MCF 10A (cell line): ENCODE measurements around the gene SULT4A1. TPM values are rescaled to one million over a fixed set of nuclear protein-coding genes. Genes with fewer than 3 reads are reported as not detected.
A peak's percentile ranks its signal among the peaks of the same experiment; 100 is the strongest.

Source experiments
- BruUV-seq: library from RNA; stranded (reverse); fragments of 400-500 nt; replicated peaks from 2 replicates; lab custom pipeline; 2021; lab: Mats Ljungman, UMichigan
- CTCF ChIA-PET: fragments of 300-600 bp; sonication (Branson Sonifier 250); formaldehyde crosslinking; extraction: SDS; loops from one replicate; lab custom pipeline; 2021; ENCODE audit warnings: antibody characterized with exemption, inconsistent platforms; lab: Yijun Ruan, JAX
- POLR2A ChIA-PET: fragments of 300-600, 350-650 bp; sonication (Branson Sonifier 250); formaldehyde crosslinking; extraction: SDS; loops from one replicate; lab custom pipeline; 2020; ENCODE audit warnings: antibody characterized with exemption, inconsistent platforms; lab: Yijun Ruan, JAX
- DNase-seq: peaks from one replicate; pipeline ENCODE4 v3.0.0-alpha.2; 2018; ENCODE audit not compliant: unreplicated experiment
- H3K27ac Mint-ChIP-seq: one replicate; pipeline ENCODE4 v1.8.0; 2022; ENCODE audit warnings: mild to moderate bottlenecking, low read depth, mixed read lengths; ENCODE audit not compliant: unreplicated experiment
- H3K27me3 Mint-ChIP-seq: one replicate; pipeline ENCODE4 v1.8.0; 2022; ENCODE audit warnings: mixed read lengths; ENCODE audit not compliant: insufficient read depth, unreplicated experiment
- H3K36me3 Mint-ChIP-seq: one replicate; pipeline ENCODE4 v1.8.0; 2022; ENCODE audit warnings: mild to moderate bottlenecking, moderate library complexity, mixed read lengths; ENCODE audit not compliant: insufficient read depth, unreplicated experiment
- H3K4me1 Mint-ChIP-seq: one replicate; pipeline ENCODE4 v1.8.0; 2022; ENCODE audit warnings: mixed read lengths; ENCODE audit not compliant: insufficient read depth, unreplicated experiment
- H3K4me3 Mint-ChIP-seq: one replicate; pipeline ENCODE4 v1.8.0; 2022; ENCODE audit warnings: mild to moderate bottlenecking, moderate library complexity, mixed read lengths; ENCODE audit not compliant: unreplicated experiment
- H3K9me3 Mint-ChIP-seq: one replicate; pipeline ENCODE4 v1.8.0; 2022; ENCODE audit warnings: mixed read lengths; ENCODE audit not compliant: unreplicated experiment
- intact Hi-C: fragments of 100-400 bp; cut with micrococcal nuclease; formaldehyde crosslinking; loops from 2 replicates; pipeline ENCODE4 v1.14.1; 2022
- total RNA-seq: library from RNA; stranded (reverse); gene quantifications from 2 replicates; pipeline ENCODE4 v1.2.3, GENCODE V29; 2022
- TF ChIP-seq, protein P1 (sequence below): fragments of 200-600 bp; IDR thresholded peaks from one replicate; pipeline ENCODE4 v1.8.0; 2022; ENCODE audit warnings: antibody characterized with exemption, mild to moderate bottlenecking; ENCODE audit not compliant: unreplicated experiment

The SULT4A1 gene
- total RNA-seq, 1 experiment from 2014 or later: not detected

DNA sequence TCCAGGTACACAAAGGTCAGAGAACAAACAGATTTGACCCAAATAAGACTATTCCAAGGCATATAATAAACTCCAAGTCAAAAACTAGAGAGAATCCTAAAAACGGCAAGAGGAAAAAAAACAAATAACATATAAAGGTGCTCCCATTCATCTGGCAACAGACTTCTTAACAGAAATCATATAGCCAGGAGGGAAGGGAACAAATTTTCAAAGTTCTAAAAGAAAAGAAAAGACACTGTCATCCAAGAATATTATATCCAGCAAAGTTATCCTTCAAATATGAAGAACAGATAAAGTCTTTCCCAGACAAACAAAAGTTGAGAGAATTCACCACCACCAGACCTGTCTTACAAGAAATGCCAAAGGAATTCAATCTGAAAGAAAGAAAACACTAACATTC, 61.3 kb downstream of the SULT4A1 start:
- intact Hi-C loops: no loop called here
- H3K36me3 Mint-ChIP-seq: peaks cover 6% of the 10 kb centered on the region
- peaks cover 7% of the 10 kb centered on the region for H3K9me3 Mint-ChIP-seq
- no peak overlapping the region for H3K4me3 Mint-ChIP-seq
- H3K27ac Mint-ChIP-seq: no peak overlapping the region
- no TSS peak for BruUV-seq
- no peaks in the 10 kb centered on the region for H3K4me1 Mint-ChIP-seq
- ChIA-PET CTCF (no interaction called here), POLR2A (no interaction called here)
- H3K27me3 Mint-ChIP-seq: peaks cover 68% of the 10 kb centered on the region
- TF ChIP-seq, protein P1, sequence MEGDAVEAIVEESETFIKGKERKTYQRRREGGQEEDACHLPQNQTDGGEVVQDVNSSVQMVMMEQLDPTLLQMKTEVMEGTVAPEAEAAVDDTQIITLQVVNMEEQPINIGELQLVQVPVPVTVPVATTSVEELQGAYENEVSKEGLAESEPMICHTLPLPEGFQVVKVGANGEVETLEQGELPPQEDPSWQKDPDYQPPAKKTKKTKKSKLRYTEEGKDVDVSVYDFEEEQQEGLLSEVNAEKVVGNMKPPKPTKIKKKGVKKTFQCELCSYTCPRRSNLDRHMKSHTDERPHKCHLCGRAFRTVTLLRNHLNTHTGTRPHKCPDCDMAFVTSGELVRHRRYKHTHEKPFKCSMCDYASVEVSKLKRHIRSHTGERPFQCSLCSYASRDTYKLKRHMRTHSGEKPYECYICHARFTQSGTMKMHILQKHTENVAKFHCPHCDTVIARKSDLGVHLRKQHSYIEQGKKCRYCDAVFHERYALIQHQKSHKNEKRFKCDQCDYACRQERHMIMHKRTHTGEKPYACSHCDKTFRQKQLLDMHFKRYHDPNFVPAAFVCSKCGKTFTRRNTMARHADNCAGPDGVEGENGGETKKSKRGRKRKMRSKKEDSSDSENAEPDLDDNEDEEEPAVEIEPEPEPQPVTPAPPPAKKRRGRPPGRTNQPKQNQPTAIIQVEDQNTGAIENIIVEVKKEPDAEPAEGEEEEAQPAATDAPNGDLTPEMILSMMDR: no peak
- DNase-seq: no peak

DNA sequence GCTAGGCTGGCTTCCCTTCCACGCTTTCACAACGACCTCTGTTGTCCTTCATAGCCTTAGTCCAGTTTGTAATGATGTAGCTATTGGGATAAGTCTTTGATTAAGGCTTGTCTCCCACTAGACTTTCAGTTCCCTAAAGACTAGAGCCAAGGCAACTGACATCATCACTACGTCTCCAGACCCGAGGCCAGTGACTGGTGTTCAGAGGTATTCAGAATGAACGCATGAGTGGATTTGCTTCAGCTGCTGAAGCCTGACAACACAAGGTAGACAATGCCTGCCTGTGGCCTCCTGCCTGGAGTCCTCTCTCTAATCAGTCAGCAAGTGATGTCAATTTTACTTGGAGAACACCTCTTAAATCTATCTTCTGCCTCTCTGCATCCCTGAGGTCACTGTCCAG, 63.8 kb downstream of the SULT4A1 start:
- POLR2A ChIA-PET: no interaction called here
- TF ChIP-seq, protein P1: no peak
- BruUV-seq: no TSS peak
- intact Hi-C loops: no loop called here
- no peak for DNase-seq
- no peak overlapping the region for H3K27ac Mint-ChIP-seq
- peaks cover 52% of the 10 kb centered on the region for H3K27me3 Mint-ChIP-seq
- H3K4me3 Mint-ChIP-seq: no peak overlapping the region
- H3K4me1 Mint-ChIP-seq: no peaks in the 10 kb centered on the region
- CTCF ChIA-PET: no interaction called here
- peaks cover 7% of the 10 kb centered on the region for H3K9me3 Mint-ChIP-seq
- peaks cover 6% of the 10 kb centered on the region for H3K36me3 Mint-ChIP-seq

DNA sequence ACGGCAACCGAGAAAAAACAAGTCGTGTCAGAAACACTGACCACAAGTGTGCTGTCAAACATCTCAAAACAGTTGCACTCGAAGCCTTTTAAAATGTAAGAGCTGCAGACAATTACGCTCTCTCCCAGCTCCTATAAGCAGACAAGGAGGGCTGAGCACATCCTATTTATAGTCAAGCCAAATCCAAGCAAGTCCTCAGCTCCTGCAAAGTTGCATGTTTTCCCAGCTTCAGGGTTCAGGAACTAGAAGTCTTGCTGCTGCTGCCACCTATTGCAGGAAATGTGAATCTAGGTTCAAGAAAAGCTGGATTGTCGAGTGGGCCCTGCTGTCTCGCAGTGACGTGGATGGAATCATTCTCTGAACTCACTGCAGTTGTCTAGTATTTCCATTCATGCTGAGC, 65.7 kb downstream of the SULT4A1 start:
- ChIA-PET CTCF (interaction anchor here (0.6 to 1.9 kb wide), 6 partner anchors 9 to 409 kb away, joined by 3 to 13 read pairs (median 5); no protein-coding TSS in a partner anchor), POLR2A (no interaction called here)
- BruUV-seq: no TSS peak
- no peaks in the 10 kb centered on the region for H3K4me1 Mint-ChIP-seq
- no peak overlapping the region for H3K27ac Mint-ChIP-seq
- H3K9me3 Mint-ChIP-seq: peaks cover 7% of the 10 kb centered on the region
- TF ChIP-seq, protein P1: peak; percentile 41
- H3K36me3 Mint-ChIP-seq: no peaks in the 10 kb centered on the region
- intact Hi-C loops: loop anchor here (1.0 kb wide), 1 partner anchor 408 kb away; no protein-coding TSS in a partner anchor
- H3K4me3 Mint-ChIP-seq: no peak overlapping the region
- peaks cover 33% of the 10 kb centered on the region for H3K27me3 Mint-ChIP-seq
- peak; percentile 38 for DNase-seq

DNA sequence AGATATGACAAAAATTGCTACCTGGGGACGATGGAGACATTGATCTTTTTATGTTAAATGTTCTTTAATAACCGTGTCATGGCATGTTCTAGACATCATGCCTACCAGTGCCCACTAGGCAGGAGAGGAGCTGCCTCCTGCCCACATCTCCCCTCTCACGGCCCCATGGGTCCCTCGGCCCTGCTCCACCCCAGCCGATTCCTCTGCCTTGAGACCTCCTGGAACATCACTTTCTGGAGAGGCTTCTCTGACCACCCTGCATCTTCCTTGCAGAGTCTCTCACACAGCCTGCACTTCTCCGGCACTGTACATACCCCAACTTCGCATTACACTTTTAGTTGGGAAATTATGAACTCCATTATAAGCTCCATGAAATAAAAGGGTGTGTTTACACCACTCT, 67.0 kb downstream of the SULT4A1 start:
- no peak overlapping the region for H3K27ac Mint-ChIP-seq
- no peaks in the 10 kb centered on the region for H3K36me3 Mint-ChIP-seq
- ChIA-PET POLR2A (interaction anchor here (0.6 kb wide), 1 partner anchor 341 kb away, joined by 3 read pairs; no protein-coding TSS in a partner anchor), CTCF (interaction anchor here (0.6 to 0.8 kb wide), 2 partner anchors 18 to 35 kb away, joined by 3 to 5 read pairs; no protein-coding TSS in a partner anchor)
- BruUV-seq: no TSS peak
- TF ChIP-seq, protein P1: no peak
- peaks cover 20% of the 10 kb centered on the region for H3K27me3 Mint-ChIP-seq
- no peak overlapping the region for H3K4me3 Mint-ChIP-seq
- DNase-seq: no peak
- intact Hi-C loops: no loop called here
- H3K4me1 Mint-ChIP-seq: no peaks in the 10 kb centered on the region
- peaks cover 1% of the 10 kb centered on the region for H3K9me3 Mint-ChIP-seq
